Stimulated activated CD4-positive, alpha-beta T cell treated with anti-CD3 and anti-CD28 coated beads, Interleukin-12 subunit alpha, Interleukin-12 subunit beta, amount 100 ng/mL, for 24 hours (primary cell): ENCODE results near the gene KIF1C.
"Not testable (repeated sequence)": the region's sequence is repeated elsewhere in the genome, so short reads cannot be mapped to it uniquely, and the experiment has no call there.

Experiments
- DNase-seq, 2 experiments: peaks; one replicate each; pipeline ENCODE4 v3.0.0-alpha.2; 2020; ENCODE audit warnings: low read depth in 2 of 2

KIF1C gene

DNA sequence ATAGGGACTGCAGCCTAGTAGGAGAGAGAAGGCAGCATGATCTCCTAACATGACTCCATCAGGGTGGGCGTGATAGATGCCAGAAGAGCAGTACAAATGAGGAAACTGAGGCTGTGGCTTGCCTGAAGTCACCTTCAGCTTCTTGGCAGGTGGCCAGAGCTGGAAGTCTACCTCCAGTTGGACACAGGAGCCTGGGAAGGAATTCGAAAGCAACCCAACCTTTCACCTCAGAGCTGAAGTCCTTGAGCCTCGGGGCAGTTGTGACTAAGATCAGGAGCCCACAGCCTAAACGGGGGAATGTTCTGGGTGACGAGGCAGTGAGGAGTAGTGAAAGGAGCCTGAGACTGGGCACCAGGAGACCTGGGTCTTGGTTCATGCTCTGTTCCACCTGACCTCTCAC is 46.9 kb downstream of the KIF1C start:
- no peak for DNase-seq

DNA sequence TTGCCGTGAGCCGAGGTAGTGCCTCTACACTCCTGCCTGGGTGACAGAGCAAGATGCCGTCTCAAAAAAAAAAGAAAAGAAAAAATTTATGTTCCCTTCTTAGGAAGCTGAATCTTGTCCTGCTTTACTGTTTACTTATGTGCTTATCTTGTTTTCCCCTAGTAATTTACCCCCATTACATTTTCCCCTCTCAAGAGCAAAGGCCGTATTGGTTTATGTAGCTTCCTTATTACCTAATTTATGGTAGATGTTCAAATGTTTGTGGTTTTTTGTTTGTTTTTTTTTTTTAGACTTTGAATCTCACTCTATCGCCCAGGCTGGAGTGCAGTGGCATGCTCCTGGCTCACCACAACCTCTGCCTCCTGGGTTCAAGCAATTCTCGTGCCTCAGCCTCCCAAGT is 47.7 kb downstream of the KIF1C start:
- DNase-seq: no peak

DNA sequence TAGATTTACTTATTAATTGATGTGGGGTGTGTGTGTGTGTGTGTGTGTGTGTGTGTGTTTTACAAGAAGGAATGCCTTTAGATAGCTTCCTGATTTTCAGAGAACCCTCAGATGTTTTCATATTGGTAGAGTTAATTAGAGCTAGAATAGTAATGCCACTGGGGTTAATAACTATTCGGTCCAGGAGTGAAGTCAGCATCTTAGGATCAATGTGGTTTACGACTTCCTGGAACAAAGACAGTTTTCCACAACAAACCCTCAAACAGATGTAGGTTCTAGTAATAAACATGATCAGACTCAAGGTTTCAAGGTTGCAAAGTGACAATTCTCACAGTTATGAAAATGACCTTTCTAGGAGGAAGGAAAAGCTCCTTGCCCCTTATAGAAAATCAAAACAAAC is 49.7 kb downstream of the KIF1C start:
- DNase-seq: no peak

DNA sequence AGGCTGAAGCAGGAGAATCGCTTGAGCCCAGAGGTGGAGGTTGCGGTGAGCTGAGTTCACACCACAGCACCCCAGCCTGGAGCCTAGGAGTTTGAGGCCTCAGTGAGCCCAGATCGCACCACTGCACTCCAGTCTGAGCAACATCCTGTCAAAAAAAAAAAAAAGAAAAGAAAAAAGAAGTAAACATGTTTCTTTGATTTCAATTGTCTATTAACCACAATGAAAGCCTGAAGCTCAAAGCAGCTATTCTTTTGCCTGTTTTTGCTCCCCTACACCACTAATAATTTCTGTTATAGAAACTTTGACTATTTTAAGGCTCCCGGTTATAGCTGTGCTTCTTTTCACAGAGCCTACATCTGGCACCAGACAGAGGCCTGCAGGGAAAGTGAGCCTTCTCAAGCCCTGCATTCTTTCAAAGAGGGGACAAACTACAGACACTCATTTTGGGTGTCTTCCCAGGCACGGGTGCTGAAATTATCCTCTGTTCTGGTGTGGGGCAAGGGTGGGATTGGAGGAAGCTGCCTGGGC is 51.6 kb downstream of the KIF1C start:
- no peak for DNase-seq

- DNase-seq: no peak
Observed at GRCh38 chr17:5050278-5050677, 52.5 kb downstream of the KIF1C start.

DNA sequence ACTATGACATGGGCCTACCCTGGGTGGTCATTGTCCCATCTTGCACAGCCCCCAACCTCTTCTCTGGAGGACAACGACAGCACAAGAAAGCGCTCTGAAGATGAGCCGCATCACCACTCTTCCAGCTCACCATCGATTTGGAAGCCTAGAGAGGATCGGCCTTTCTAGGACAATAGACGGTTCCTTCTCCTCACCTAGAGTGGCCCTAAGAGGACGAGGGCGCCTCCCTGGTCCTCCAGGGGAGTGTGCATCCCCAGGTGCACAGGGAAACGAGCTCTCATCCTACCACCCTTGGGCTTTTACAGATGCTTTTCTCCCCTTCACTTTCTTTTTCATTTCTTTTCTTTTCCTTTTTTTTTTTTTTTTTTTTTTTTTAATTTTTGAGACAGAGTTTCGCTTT is 57.8 kb downstream of the KIF1C start:
- no peak for DNase-seq

GRCh38 chr17:5065227-5065744 is 67.5 kb downstream of the KIF1C start:
- DNase-seq: no peak

DNA sequence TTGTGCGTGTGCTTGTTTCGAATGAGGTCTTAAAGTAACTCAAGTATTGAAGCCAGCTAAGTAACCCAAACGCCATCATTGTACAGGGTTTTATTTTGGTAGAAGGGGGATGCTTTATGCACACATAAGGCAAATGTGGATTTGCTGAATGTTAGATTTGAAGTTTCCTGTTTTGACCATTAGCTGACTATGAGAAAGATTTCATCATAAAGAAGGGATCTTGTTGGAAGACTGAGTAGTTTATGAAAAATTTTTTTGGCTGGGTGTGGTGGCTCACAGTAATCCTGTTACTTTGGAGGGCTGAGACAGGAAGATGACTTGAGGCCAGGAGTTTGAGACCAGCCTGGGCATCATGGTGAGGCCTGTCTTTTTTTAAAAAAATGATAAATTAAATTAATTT is 70.5 kb downstream of the KIF1C start:
- DNase-seq: no peak

GRCh38 chr17:5069724-5070123 is 72.0 kb downstream of the KIF1C start:
- no peak for DNase-seq

DNA sequence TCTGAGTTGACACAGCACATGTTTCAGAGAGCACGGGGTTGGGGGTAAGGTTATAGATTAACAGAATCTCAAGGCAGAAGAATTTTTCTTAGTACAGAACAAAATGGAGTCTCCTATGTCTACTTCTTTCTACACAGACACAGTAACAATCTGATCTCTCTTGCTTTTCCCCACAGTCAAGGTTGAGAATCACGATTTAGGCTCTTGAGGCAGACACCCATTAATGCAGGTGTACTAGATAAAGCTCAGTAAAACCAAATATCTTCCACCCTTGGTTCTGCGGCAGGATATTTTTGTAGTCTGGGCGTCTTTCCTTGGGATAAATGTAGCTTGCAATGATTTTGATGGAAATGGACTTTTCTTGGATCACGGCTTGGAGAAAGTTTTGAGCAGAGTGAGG is 77.7 kb downstream of the KIF1C start:
- not testable (repeated sequence) for DNase-seq

DNA sequence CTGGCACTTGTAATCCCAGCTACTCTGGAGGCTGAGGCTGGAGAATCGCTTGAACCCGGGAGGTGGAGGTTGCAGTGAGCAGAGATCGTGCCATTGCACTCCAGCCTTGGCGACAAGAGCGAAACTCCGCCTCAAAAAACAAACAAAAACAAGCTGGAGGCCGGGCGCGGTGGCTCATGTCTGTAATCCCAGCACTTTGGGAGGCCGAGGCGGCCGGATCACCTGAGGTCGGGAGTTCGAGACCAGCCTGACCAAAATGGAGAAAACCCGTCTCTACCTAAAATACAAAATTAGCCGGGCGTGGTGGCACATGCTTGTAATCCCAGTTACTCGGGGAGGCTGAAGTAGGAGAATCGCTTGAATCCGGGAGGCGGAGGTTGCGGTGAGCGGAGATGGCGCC is 79.5 kb downstream of the KIF1C start:
- not testable (repeated sequence) for DNase-seq

- no peak for DNase-seq
Observed at GRCh38 chr17:5077781-5078105, 80.0 kb downstream of the KIF1C start.
